ENCODE measurements around the gene TTLL13.
A peak's percentile ranks its signal among the peaks of the same experiment; 100 is the strongest.
"Not testable (repeated sequence)": the region's sequence is repeated elsewhere in the genome, so short reads cannot be mapped to it uniquely, and the experiment has no call there.

TTLL13 gene

GRCh38 chr15:90240856-90241255, 8.5 kb upstream of the TTLL13 start:
- no peak for DNase-seq

- DNase-seq, result no peak
Measured at GRCh38 chr15:90241343-90242192, 7.8 kb upstream of the TTLL13 start.

DNA sequence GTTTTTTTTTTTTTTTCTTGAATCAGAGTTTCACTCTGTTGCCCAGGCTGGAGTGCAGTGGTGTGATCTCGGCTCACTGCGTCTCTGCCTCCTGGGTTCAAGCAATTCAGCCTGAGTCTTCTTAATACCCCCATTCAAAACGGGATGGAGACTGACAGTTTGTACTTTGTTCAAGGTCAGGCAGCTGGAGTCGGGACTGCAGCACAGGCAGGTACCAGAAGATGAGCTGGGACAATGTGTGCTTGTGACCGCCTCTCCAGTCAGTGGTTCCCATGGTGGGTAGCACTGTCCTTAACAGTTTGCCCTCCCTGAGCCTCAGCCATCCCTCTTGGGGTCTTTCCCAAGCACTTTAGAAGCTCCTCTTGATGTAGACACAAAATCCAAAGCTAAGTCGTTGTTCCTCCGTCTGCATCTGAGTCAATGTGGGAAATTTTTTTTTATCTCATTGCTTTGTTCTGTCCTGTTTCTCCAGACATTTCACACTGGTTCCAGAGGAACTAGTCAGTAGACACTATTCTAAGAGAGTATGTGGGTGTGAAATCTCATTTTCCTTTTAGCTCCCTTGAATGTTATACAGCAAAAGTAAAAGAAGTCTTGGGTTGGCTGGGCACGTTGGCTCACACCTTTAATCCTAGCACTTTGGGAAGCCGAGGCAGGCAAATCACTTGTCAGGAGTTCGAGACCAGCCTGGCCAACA, 5.3 kb upstream of the TTLL13 start:
- no peak for DNase-seq

DNA sequence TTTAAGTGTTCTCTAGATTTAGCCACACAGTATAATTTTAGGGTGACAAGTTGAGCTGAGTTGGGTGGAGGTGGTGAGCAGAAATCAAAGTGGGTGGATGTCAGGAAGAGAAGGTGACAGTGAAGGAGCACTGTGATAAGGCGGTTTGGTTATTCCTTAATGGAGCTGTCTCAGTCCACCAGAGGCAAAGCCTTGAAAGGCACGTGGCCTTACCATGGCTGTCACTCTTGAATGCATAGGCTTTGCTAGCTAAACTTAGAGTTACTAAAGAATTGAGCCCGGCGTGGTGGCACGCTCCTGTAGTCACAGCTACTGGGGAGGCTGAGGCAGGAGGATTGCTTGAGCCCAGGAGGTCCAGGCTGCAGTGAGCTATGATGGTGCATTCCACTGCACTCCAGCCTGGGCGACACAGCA, 560 bp upstream of the TTLL13 start:
- no peak for DNase-seq

GRCh38 chr15:90257776-90258175, 8.4 kb downstream of the TTLL13 start:
- no peak for DNase-seq

DNA sequence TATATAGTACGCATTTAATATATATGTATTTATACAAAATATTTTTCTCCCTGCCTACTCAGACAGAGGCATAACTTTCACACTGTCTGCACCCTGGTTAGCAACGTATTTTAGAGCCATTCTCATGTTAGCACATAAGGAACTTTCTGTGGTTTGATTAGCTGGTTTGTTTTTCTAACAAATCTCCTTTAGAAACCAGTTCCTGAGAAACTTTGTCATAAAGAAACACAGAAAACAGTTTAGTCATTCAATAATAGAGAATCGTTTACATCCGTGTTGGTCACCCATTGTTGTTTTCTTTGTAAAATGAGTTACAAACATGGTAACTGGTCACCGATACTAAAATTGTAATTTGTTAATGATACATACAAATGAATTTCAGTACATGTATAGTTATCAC, 10.2 kb downstream of the TTLL13 start:
- DNase-seq, result no peak

GRCh38 chr15:90260731-90261130, 11.4 kb downstream of the TTLL13 start:
- not testable (repeated sequence) for DNase-seq

DNA sequence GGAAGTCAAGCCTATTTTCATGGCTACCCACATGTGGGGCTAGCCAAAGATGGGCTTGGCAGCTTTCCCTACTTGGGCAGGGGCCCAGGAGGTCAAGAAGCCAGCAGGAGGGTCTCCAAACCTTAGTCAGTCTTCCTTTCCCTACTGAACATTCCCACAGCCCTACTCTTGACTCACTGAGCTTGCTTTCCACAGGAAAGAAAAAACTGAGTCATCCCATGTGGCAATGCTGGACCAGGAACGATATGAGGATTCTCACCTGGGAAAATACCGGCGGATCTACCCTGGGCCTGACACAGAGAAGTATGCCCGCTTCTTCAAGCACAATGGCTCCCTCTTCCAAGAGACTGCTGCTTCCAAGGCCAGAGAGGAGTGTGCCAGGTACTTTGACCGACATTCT, 12.5 kb downstream of the TTLL13 start:
- no peak for DNase-seq

GRCh38 chr15:90262426-90262825, 13.1 kb downstream of the TTLL13 start:
- no peak for DNase-seq

DNA sequence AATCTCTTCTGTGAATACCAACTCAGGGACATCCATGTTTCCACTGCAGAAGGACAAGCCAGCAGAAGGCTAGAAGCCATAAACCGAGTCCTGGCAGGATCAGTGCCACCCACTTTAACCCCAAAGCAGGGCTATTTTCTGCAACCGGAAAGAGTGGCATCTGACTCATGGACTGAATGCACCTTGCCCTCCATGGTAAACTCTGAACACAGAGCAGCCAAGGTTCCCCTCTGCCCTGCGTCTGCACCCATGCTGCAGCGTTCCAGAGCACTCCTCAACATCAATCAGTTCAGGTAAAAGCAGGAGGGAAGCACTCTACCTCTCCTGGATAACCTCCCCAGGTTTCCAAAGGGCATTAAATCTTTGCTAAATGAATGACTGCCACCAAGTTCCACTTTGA, 15.3 kb downstream of the TTLL13 start:
- DNase-seq, result no peak

DNA sequence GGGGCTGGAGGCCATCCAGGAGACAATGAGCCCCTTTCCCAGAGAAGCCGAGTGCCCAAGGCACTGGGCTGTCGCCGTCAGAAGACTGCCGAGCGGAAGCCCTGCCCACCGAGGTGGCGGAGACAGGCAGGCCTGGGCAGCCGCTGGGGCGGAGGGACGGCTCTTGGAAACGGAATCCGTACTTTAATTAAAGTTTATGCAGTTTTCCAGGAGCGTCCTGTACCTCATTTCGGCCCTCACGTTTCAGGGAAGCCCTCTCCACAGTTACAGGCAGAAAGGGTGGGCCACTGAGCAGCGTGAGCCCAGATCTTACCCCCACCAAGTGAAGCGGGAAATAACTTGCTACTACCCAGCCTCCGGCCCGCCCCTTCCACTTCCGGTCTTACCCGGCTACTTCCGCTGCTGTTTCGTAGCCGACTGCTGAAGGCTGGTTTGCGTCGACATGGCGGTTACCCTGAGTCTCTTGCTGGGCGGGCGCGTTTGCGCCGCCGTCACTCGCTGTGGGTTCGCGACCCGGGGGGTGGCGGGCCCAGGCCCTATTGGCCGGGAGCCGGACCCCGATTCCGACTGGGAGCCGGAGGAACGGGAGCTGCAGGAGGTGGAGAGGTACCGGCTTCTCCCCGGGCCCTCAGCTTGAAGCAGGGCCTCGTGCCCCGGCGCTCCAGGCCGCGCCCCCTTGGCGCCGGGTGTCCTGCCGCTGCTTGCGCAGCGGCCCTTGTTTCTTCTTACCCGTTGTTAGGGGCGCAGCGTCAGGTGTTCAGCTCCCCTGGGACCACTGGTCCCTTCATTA, 16.1 kb downstream of the TTLL13 start, which contains the start of gene NGRN:
NGRN (plus strand) TSS at position 402 of the 790 bp plus-strand sequence; CDS start at position 443, 41 bp downstream.
- peak; percentile 96 for DNase-seq

DNA sequence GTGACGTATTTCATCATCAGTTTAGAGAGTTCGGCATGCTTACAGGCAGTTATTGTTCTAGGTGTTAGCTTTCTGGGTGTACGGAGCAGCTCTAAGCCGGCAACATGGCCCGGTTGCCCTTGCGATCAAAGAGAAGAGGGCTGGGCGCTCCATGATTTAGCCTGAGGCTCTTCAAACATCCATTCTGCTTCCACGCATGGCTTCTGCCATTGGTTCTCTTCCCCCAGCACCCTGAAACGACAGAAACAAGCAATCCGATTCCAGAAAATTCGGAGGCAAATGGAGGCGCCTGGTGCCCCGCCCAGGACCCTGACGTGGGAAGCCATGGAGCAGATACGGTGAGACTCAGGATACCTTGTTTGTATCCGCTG, 16.7 kb downstream of the TTLL13 start:
- peak; percentile 51 for DNase-seq

DNA sequence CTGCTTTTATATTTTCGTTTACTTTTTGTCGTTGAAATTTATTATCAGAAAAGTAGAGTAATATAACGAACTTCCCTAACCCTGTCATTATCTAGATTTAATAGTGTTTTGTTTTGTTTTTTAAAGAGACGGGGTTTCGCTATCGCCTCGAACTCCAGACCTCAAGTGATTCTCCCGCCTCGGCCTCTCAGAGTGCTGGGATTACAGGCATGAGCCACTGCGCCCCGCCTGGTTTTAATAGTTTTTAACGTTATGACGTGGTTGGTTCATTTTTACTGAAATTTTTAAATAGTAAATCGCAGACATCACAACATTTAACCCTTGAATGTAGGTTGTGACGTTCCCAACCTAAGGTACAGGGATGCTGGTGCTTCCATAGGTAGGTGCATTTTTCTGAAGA, 17.1 kb downstream of the TTLL13 start:
- no peak for DNase-seq

DNA sequence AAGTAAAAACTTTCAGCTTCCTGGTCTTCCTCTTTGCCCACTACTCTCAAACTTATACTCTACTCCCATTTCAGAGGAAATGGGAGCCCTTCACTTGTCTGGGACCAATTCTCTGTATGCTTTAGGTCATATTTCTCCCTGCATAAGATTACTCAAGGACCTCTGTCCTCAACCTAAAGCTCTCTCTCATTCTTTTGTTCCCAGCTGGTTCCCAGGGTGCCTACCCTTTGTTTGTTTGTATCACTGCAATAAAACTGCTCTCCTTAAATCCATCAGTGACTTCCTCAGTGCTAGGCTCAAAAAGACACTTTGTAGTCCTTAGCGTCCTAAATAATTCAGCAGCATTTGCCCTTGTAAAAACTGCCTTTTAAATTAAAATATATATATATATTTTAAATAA, 19.1 kb downstream of the TTLL13 start:
- DNase-seq, result no peak

DNA sequence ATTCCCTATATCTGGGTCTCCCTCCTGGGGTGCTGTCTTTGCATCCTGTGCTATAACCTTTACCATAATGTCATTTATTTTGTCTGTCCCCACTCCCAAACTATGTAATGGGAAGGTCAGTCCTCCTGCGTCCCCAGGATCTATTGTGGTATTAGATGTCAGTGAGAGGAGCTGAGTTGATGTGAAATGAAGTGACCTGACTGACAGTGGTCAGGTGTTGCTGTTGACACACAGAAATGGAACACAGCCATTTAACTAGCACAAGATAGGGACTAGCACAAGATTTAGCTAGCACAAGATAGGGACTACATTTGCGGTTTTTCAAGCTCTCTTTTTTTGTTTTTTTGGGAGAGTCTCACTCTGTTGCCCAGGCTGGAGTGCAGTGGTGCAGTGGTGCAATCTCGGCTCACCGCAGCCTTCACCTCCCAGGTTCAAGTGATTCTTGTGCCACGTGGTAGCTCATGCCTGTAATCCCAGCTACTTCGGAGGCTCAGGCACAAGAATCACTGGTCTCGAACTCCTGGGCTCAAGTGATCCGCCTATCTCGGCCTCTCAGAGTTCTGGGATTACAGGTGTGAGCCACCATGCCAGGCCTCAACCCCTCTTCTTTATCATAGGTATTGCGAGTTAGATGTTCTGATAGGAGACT, 21.3 kb downstream of the TTLL13 start:
- DNase-seq, result no peak

- DNase-seq, result no peak
Measured at GRCh38 chr15:90271459-90272166, 22.3 kb downstream of the TTLL13 start.

GRCh38 chr15:90278467-90278866, 29.1 kb downstream of the TTLL13 start:
- DNase-seq, result not testable (repeated sequence)

DNA sequence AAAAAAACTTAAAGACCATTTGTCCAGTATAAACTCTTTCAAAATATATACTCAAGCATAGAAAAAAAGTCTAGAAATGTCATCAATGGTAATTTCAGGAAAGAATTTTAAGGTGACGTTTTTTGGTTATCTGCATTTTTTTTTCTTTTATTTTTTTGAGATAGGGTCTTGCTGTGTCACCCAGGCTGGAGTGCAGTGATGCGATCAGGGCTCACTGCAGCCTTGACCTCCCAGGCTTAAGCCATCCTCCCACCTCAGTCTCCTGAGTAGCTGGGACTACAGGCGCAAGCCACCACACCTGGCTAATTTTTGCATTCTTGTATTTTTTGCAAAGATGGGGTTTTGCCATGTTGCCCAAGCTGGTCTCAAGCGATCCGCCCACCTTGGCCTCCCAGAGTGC, 31.4 kb downstream of the TTLL13 start:
- DNase-seq, result not testable (repeated sequence)

DNA sequence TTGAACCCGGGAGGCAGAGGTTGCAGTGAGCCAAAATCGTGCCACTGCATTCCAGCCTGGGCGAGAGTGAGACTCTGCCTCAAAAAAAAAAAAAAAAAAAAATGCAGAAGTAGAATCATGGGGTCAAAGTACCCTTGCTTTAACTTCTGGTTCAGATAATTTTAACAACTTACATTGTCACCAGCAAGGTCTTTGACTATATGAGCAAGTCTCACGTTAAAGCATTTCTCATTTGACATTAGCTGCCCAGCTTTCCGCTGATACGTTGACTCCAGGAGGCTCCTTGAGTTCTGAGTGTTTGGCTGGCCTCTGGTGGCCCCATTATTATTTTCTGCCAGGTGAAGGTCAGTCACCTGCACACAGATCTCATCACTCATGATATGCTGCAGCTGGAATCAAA, 32.3 kb downstream of the TTLL13 start:
- DNase-seq, result not testable (repeated sequence)

DNA sequence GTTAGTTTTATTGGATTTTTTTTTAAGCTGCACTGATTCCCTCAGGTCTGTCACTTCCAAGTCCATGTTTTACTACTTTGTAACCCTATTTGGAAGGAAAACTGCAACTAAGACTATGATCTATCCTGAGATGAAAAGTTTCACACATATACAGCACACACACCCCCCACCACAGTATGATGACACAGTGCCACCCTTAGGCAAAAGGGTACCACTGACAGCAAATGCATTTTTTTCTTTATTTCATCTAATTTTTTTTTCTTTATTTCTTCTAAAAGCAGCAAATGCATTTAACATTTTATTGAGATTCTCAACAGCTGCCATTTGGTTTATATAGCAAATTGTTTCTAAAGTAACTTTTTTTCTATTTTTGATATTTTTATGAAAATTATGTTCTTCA, 37.3 kb downstream of the TTLL13 start:
- no peak for DNase-seq

DNA sequence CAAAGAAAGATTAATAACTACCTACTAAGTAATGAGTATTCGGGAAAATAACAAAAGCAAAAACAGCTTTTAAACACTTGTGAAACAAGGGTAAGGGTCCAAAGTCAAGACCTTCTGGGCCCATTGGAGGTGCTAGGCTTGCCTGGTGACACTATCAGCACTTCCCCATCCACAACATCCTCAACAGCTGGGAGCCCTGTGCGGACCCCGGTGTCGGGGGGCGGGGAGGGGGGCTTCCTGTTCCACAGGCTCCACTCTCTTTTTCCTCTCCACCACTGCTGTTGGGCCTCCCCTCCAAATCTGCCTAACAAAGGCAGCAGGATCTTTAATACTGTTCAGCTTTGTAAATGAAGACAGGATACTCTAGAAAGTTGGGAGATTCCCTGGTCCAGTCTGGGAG, 37.7 kb downstream of the TTLL13 start:
- no peak for DNase-seq

DNA sequence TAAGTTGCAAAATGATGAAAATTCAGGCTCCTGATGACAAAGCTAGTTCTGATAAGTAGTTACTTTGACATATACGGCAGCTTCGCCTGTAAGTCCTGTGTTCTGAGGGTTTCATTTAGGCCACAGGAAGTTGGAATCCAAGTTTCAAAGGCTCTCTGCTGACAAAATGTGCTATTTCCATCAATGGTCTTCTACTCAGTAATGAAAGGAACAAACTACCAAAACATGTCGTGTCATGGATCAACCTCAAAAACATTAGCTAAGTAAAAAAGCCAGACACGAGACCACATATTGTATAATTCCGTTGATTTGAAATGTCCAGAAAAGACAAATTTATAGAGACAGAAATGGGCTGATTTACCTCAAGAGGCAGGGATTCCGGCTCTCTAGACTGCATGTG, 38.6 kb downstream of the TTLL13 start:
- no peak for DNase-seq
